HUES48 (cell line): ENCODE measurements around the gene PKN1.
"Not testable (repeated sequence)": the region's sequence is repeated elsewhere in the genome, so short reads cannot be mapped to it uniquely, and the experiment has no call there.

ENCODE experiments used
- H3K27ac ChIP-seq: one replicate; pipeline ENCODE4 v1.7.0; 2013; ENCODE audit warnings: low read depth, low read length, inconsistent platforms
- H3K27me3 ChIP-seq: 2 replicates; pipeline ENCODE4 v1.6.1; 2013; ENCODE audit warnings: mild to moderate bottlenecking, low read length; ENCODE audit not compliant: control insufficient read depth, insufficient read depth
- H3K36me3 ChIP-seq: 2 replicates; pipeline ENCODE4 v1.6.1; 2013; ENCODE audit warnings: low read length; ENCODE audit not compliant: control insufficient read depth, insufficient read depth
- H3K4me1 ChIP-seq: 2 replicates; pipeline ENCODE4 v1.6.1; 2013; ENCODE audit warnings: mild to moderate bottlenecking, low read length; ENCODE audit not compliant: control insufficient read depth, insufficient read depth
- H3K4me3 ChIP-seq: 2 replicates; pipeline ENCODE4 v1.5.1; 2013; ENCODE audit warnings: mild to moderate bottlenecking, low read depth, low read length
- H3K9ac ChIP-seq: 2 replicates; pipeline ENCODE4 v1.6.1; 2013; ENCODE audit warnings: mild to moderate bottlenecking, low read depth, low read length, moderate library complexity
- H3K9me3 ChIP-seq: 2 replicates; pipeline ENCODE4 v1.6.1; 2013; ENCODE audit warnings: low read length; ENCODE audit not compliant: control insufficient read depth, insufficient read depth

PKN1 gene

DNA sequence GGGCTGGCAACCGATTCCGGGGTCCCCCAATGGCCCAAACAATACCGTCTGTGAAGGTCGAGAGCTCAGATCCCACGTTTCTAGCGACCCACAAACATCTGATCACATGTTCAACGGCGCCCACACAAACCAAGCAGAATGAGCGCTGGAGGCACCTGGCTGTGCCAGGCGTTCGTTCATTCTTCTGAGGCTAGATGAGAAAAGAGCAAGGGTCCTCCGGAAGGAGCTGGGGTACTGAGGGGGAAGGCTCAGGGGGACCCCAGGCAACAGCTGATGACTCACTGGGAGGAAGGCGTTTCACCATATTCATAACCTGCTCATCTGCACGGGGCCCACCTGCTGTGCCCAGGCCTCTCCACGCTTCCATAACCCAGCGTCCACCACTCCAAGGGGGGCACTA lies 35.9 kb upstream of the PKN1 start:
- not testable (repeated sequence) for H3K27me3 ChIP-seq, H3K9ac ChIP-seq, H3K4me1 ChIP-seq, H3K36me3 ChIP-seq, H3K4me3 ChIP-seq, H3K27ac ChIP-seq, H3K9me3 ChIP-seq

DNA sequence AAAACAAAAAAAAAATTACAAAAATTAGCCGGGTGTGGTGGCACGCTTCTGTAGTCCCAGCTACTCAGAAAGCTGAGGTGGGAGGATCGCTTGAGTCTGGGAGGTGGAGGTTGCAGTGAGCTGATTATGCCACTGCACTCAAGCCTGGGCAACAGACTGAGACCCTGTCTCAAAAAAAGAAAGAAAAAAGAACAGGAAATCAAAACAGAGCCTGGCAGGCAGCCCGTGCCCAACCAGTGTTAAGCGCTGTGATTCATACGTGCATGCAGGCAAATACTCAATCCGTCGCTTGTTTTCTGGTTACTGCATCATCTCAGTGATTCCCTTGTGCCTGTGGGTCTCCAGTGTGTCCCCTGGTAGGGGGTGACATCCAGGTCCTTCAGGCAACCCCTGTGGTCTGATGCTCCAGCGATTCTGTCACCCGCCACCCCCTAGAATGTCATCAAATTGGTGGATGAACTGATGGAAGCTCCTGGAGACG lies 32.1 kb upstream of the PKN1 start:
- Histone ChIP-seq H3K27ac (no peak overlapping the region), H3K4me1 (peaks cover 4% of the 10 kb centered on the region), H3K36me3 (no peaks in the 10 kb centered on the region), H3K27me3 (no peaks in the 10 kb centered on the region), H3K9me3 (no peaks in the 10 kb centered on the region), H3K9ac (no peak overlapping the region), H3K4me3 (no peak overlapping the region)

DNA sequence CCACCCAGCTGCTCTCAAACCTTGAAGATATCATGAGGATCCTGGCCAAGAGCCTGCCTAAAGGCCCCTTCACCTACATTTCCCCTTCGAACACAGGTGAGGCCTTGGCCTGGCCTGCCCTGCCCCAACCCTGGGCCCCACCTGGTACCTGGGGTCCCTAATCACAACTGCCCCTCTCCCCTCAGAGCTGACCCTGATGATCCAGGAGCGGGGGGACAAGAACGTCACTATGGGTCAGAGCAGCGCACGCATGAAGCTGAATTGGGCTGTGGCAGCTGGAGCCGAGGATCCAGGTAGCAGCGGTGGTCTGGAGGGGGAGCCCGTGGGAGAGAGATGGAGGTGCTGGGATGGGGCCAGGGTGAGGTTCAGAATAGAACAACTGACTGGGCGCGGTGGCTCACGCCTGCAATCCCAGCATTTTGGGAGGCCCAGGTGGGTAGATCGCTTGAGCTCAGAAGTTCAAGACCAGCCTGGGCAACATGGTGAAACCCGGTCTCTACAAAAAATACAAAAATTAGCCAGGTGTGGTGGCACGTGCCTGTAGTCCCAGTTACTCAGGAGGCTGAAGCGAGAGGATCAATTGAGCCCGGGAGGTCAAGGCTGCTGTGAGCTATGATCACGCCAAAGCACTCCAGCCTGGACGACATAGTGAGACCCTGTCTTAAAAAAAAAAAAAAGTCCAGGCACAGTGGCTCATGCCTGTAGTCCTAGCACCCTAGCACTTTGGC lies 31.5 kb upstream of the PKN1 start:
- H3K36me3 ChIP-seq = 0 out of 2 replicates have a peak, but pooled peaks cover under 1% of the 10 kb centered on the region
- peaks cover 8% of the 10 kb centered on the region for H3K4me1 ChIP-seq
- H3K27ac ChIP-seq = no peak overlapping the region
- no peak overlapping the region for H3K9ac ChIP-seq
- no peaks in the 10 kb centered on the region for H3K27me3 ChIP-seq
- H3K9me3 ChIP-seq = no peaks in the 10 kb centered on the region
- no peak overlapping the region for H3K4me3 ChIP-seq

DNA sequence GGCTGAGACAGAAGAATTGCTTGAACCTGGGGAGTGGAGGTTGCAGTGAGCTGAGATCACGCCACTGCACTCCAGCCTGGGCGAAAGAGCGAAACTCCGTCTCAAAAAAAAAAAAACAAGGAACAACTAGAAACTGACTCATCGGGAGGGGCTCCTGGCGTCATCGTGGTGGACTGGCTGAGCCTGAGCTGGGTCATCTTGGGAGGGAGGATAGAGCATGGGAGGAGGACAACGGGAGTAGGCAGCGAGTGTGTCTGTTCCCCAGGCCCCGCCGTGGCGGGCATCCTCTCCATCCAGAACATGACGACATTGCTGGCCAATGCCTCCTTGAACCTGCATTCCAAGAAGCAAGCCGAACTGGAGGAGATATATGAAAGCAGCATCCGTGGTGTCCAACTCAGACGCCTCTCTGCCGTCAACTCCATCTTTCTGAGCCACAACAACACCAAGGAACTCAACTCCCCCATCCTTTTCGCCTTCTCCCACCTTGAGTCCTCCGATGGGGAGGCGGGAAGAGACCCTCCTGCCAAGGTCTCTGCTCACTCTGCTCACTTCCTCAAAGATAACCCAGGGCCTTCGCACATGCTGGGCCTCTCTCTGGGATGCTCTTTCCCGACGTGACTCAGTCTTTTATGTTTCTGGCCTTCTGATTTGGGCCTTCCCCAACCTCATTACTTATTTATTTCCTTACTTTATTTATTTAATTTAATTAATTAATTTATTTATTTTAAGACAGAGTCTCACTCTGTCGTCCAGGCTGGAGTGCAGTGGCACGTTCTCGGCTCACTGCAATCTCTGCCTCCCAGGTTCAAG lies 30.6 kb upstream of the PKN1 start:
- Histone ChIP-seq H3K27ac (no peak overlapping the region), H3K36me3 (peaks cover 8% of the 10 kb centered on the region), H3K4me3 (no peak overlapping the region), H3K4me1 (peaks cover 9% of the 10 kb centered on the region), H3K9me3 (no peaks in the 10 kb centered on the region), H3K9ac (no peak overlapping the region), H3K27me3 (no peaks in the 10 kb centered on the region)

DNA sequence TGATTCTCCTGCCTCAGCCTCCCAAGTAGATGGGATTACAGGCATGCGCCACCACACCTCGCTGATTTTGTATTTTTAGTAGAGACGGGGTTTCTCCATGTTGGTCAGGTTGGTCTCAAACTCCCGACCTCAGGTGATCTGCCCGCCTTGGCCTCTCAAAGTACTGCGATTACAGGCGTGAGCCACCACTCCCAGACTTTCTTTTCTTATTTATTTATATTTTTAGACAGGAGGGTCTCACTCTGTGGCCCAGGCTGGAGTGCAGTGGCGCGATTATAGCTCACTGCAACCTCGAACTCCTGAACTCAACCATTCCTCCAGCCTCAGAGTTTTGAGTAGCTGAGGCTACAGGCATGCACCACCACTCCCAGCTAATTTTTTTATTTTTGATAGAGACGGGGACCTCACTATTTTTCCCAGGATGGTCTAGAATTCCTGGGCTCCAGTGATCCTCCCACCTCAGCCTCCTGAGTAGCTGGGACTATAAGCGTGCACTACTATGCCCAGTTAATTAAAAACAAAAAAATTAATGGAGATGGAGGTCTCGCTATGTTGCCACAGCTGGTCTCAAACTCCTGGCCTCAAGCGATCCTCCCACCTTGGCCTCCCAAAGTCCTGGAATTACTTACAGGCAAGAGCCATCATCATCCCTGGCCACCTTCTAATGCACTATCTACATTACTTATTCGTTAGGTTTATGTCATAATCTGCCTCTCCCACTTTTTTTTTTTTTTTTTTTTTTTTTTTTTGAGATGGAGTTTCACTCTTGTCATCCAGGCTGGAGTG lies 29.8 kb upstream of the PKN1 start:
- not testable (repeated sequence) for H3K27ac ChIP-seq, H3K9me3 ChIP-seq, H3K4me3 ChIP-seq, H3K9ac ChIP-seq, H3K4me1 ChIP-seq, H3K27me3 ChIP-seq
- peaks cover 16% of the 10 kb centered on the region for H3K36me3 ChIP-seq

DNA sequence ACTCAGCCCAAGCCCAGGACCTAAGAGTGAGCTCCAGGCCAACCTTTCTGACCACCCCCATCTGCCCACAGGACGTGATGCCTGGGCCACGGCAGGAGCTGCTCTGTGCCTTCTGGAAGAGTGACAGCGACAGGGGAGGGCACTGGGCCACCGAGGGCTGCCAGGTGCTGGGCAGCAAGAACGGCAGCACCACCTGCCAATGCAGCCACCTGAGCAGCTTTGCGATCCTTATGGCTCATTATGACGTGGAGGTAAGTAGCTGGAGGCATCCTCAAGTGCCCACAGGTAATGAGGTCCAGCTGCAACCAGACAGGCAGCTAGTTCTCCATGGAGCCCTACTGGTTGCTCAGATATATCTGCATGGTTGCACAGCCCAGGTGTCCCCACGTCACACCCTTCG lies 28.8 kb upstream of the PKN1 start:
- H3K36me3 ChIP-seq = peaks cover 25% of the 10 kb centered on the region
- no peak overlapping the region for H3K27ac ChIP-seq
- no peak overlapping the region for H3K4me3 ChIP-seq
- H3K9me3 ChIP-seq = no peaks in the 10 kb centered on the region
- no peaks in the 10 kb centered on the region for H3K27me3 ChIP-seq
- peaks cover 9% of the 10 kb centered on the region for H3K4me1 ChIP-seq
- H3K9ac ChIP-seq = no peak overlapping the region

DNA sequence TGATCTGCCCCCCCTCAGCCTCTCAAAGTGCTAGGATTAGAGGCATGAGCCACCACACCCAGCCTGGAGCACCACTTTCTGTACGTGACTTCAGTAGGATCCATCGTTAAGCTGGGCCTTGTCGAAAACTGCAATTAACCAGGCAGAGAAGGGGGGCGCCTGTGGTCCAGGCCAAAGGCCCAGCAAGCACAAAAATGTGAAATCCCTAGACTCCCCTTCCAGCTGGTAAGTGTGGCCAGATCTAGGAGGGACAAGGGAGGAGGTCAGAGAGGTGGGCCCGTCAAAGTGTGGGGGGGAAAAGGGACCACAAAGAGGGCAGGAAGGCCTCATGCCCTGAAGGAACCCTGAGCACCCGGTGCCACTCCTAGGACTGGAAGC lies 27.7 kb upstream of the PKN1 start:
- Histone ChIP-seq H3K9me3 (no peaks in the 10 kb centered on the region), H3K9ac (peak overlapping the region; percentile 65; the same call in 1 of the 2 replicates), H3K27me3 (no peaks in the 10 kb centered on the region), H3K4me3 (peak overlapping the region; percentile 52), H3K4me1 (peaks cover 9% of the 10 kb centered on the region), H3K27ac (peak overlapping the region; percentile 64), H3K36me3 (peaks cover 36% of the 10 kb centered on the region)

DNA sequence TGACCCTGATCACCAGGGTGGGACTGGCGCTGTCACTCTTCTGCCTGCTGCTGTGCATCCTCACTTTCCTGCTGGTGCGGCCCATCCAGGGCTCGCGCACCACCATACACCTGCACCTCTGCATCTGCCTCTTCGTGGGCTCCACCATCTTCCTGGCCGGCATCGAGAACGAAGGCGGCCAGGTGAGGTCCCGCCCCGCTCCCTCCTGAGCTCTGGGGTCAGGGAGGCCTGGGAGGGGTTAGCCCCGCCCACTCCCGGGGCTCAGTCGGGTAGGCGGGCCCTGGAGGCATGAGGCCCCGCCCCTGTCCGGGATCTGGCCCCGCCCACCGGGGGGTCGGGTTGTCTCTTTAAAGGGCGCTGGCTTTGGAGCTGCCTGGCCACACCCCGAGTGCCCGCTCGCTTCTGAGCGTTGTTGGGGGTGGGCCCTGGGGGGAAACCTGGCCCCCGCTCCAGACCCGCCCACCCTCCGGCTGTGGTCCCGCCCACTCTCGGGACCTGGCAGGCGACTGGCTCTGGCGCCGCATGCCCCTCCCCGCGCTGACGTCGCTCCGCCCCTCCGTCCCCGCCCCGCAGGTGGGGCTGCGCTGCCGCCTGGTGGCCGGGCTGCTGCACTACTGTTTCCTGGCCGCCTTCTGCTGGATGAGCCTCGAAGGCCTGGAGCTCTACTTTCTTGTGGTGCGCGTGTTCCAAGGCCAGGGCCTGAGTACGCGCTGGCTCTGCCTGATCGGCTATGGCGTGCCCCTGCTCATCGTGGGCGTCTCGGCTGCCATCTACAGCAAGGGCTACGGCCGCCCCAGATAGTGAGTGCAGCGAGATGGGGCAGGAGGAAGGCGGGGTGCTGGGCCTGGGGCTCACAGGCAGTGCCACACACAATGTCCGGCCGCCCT lies 27.1 kb upstream of the PKN1 start:
- peak overlapping the region; percentile 52 for H3K4me3 ChIP-seq
- peaks cover 9% of the 10 kb centered on the region for H3K4me1 ChIP-seq
- H3K27me3 ChIP-seq = no peaks in the 10 kb centered on the region
- no peaks in the 10 kb centered on the region for H3K9me3 ChIP-seq
- H3K36me3 ChIP-seq = peaks cover 42% of the 10 kb centered on the region
- peak overlapping the region; percentile 77 for H3K27ac ChIP-seq
- H3K9ac ChIP-seq = peak overlapping the region; percentile 65; the same call in 1 of the 2 replicates

DNA sequence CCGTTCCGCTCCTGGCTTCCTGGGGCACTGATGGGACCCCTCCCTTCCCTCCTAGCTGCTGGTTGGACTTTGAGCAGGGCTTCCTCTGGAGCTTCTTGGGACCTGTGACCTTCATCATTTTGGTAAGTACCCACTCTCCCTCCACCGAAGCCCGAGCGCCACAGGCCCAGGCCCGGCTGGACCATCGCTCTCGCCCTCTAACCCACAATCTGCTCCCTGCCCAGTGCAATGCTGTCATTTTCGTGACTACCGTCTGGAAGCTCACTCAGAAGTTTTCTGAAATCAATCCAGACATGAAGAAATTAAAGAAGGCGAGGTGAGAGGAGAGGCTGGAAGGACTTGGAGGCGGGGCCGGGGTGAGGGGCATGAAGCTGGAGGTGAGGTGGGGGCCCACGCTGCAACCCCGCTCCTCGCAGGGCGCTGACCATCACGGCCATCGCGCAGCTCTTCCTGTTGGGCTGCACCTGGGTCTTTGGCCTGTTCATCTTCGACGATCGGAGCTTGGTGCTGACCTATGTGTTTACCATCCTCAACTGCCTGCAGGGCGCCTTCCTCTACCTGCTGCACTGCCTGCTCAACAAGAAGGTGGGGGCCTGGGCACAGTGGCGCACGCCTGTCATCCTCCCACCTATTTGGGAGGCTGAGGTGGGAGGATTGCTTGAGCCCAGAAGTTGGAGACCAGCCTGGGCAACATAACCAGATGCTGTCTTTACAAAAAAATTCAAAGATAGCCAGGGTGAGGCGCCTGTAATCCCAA lies 26.3 kb upstream of the PKN1 start:
- Histone ChIP-seq H3K27ac (peak overlapping the region; percentile 77), H3K36me3 (peaks cover 50% of the 10 kb centered on the region), H3K9ac (no peak overlapping the region)

More for the DNA sequence above, 26.3 kb upstream of the PKN1 start:
- H3K27me3 ChIP-seq = no peaks in the 10 kb centered on the region
- H3K9me3 ChIP-seq = no peaks in the 10 kb centered on the region
- H3K4me1 ChIP-seq = peaks cover 9% of the 10 kb centered on the region
- H3K4me3 ChIP-seq = no peak overlapping the region
